Fibroblast of the conjunctiva (primary cell): Measurements from ENCODE around the gene TNRC6A.
"Not testable (repeated sequence)": the region's sequence is repeated elsewhere in the genome, so short reads cannot be mapped to it uniquely, and the experiment has no call there.

Source experiments
- DNase-seq: peaks from one replicate; pipeline ENCODE4 v3.0.0-alpha.2; 2010; ENCODE audit warnings: low read depth

Gene TNRC6A

GRCh38 chr16:24815021-24815420 is 85.6 kb downstream of the TNRC6A start:
- no peak for DNase-seq

- DNase-seq, result no peak
Measured at GRCh38 chr16:24816688-24817087, 87.2 kb downstream of the TNRC6A start.

GRCh38 chr16:24819462-24820040 is 90.1 kb downstream of the TNRC6A start:
- DNase-seq, result no peak

GRCh38 chr16:24820522-24820921 is 91.1 kb downstream of the TNRC6A start:
- DNase-seq, result no peak

GRCh38 chr16:24821129-24821528 is 91.7 kb downstream of the TNRC6A start:
- DNase-seq, result no peak

GRCh38 chr16:24822542-24822941 is 93.1 kb downstream of the TNRC6A start:
- DNase-seq, result no peak

GRCh38 chr16:24822974-24823373 is 93.5 kb downstream of the TNRC6A start:
- DNase-seq, result no peak

- no peak for DNase-seq
Measured at GRCh38 chr16:24825696-24826095, 96.2 kb downstream of the TNRC6A start.

- DNase-seq, result no peak
Measured at GRCh38 chr16:24826096-24826690, 96.7 kb downstream of the TNRC6A start.

- no peak for DNase-seq
Measured at GRCh38 chr16:24826817-24827566, 97.5 kb downstream of the TNRC6A start.

GRCh38 chr16:24829153-24829552 is 99.7 kb downstream of the TNRC6A start:
- no peak for DNase-seq

GRCh38 chr16:24833352-24833751 is 103.9 kb downstream of the TNRC6A start:
- no peak for DNase-seq

- DNase-seq, result no peak
Measured at GRCh38 chr16:24834459-24835335, 105.2 kb downstream of the TNRC6A start.

- no peak for DNase-seq
Measured at GRCh38 chr16:24836836-24837235, 107.4 kb downstream of the TNRC6A start.

GRCh38 chr16:24837969-24838368 is 108.5 kb downstream of the TNRC6A start:
- DNase-seq, result no peak

- DNase-seq, result no peak
Measured at GRCh38 chr16:24838554-24839266, 109.3 kb downstream of the TNRC6A start.

GRCh38 chr16:24839347-24839972 is 110.0 kb downstream of the TNRC6A start:
- DNase-seq, result no peak

GRCh38 chr16:24841291-24841690 is 111.8 kb downstream of the TNRC6A start:
- DNase-seq, result no peak

GRCh38 chr16:24844101-24845030 is 114.9 kb downstream of the TNRC6A start:
- DNase-seq, result no peak

GRCh38 chr16:24845031-24845365 is 115.5 kb downstream of the TNRC6A start:
- not testable (repeated sequence) for DNase-seq
